B cell (primary cell): ENCODE measurements around the gene AP5B1. TPM values are rescaled to one million over a fixed set of nuclear protein-coding genes. Genes with fewer than 3 reads are reported as not detected.

Experiments used
- ATAC-seq: fragments of 200-7000 bp; cut with Tn5 transposase; one replicate; pipeline ENCODE4 v1.10.0; 2021; ENCODE audit warnings: low read depth, mild to moderate bottlenecking, moderate number of reproducible peaks, moderate library complexity
- CTCF ChIA-PET: fragments of 350-600 bp; sonication (Branson Sonifier 250); formaldehyde crosslinking; loops from one replicate; lab custom pipeline; 2021; ENCODE audit warnings: antibody characterized with exemption, inconsistent platforms; lab: Charles Lee
- POLR2A ChIA-PET: fragments of 350-600 bp; sonication (Branson Sonifier 250); formaldehyde crosslinking; loops from one replicate; lab custom pipeline; 2021; ENCODE audit warnings: antibody characterized with exemption; lab: Charles Lee
- DNase-seq: peaks from one replicate; pipeline ENCODE4 v3.0.0; 2013
- H2AFZ ChIP-seq: 2 replicates; pipeline ENCODE4 v1.6.1; 2012; ENCODE audit warnings: mild to moderate bottlenecking, low read depth, low read length; ENCODE audit not compliant: insufficient read depth, poor library complexity, severe bottlenecking
- H3K27ac ChIP-seq, 2 donors: 1 replicate in 1 of 2; 2 replicates in 1 of 2; pipeline ENCODE4 v1.5.1; 2012 to 2013; ENCODE audit warnings: low read length in 2 of 2, mild to moderate bottlenecking in 2 of 2, moderate library complexity in 1 of 2
- H3K27me3 ChIP-seq, 4 experiments: fragments of 200-600 bp in 1 of 4; sonication (generic) in 1 of 4; replicated peaks in 1 of 4; 1 replicate in 2 of 4; 2 replicates in 2 of 4; pipeline versions ENCODE4 v1.6.1 to v1.7.0; 2013 to 2016; ENCODE audit warnings: low read length in 3 of 4, mild to moderate bottlenecking in 2 of 4, mixed read lengths in 1 of 4, moderate library complexity in 1 of 4; ENCODE audit not compliant: insufficient read depth in 4 of 4, control insufficient read depth in 3 of 4; ENCODE audit errors: control extremely low read depth in 1 of 4
- H3K36me3 ChIP-seq, 2 experiments: replicated peaks in 1 of 2; 1 replicate in 1 of 2; 2 replicates in 1 of 2; pipeline versions ENCODE4 v1.6.1 to v1.7.1; 2013; ENCODE audit warnings: low read length in 1 of 2; ENCODE audit not compliant: insufficient read depth in 2 of 2, control insufficient read depth in 1 of 2; ENCODE audit errors: control extremely low read depth in 1 of 2, extremely low read depth in 1 of 2
- H3K4me1 ChIP-seq, 2 donors: fragments of 200-600 bp in 1 of 2; sonication (generic) in 1 of 2; 1 replicate in 1 of 2; 2 replicates in 1 of 2; pipeline versions ENCODE4 v1.5.1 to v1.6.1; 2013 to 2017; ENCODE audit warnings: low read length in 2 of 2; ENCODE audit not compliant: control insufficient read depth in 2 of 2, insufficient read depth in 2 of 2
- H3K4me2 ChIP-seq: replicated peaks from 2 replicates; pipeline ENCODE3; 2012; ENCODE audit warnings: mild to moderate bottlenecking, low read depth, low read length; ENCODE audit not compliant: poor library complexity, severe bottlenecking
- H3K4me3 ChIP-seq, 5 experiments: fragments of 200-600 bp in 1 of 5; sonication (generic) in 1 of 5; 1 replicate in 3 of 5; 2 replicates in 2 of 5; pipeline versions ENCODE4 v1.5.1 to v1.7.0; 2011 to 2016; ENCODE audit warnings: low read length in 4 of 5, mild to moderate bottlenecking in 4 of 5, low read depth in 2 of 5, control low read depth in 1 of 5, moderate library complexity in 1 of 5; ENCODE audit not compliant: insufficient read depth in 1 of 5; ENCODE audit errors: control extremely low read depth in 1 of 5, extremely low read depth in 1 of 5
- H3K79me2 ChIP-seq: fragments of 200-600 bp; sonication (generic); one replicate; pipeline ENCODE4 v1.6.0; 2016; ENCODE audit warnings: low read length; ENCODE audit not compliant: control insufficient read depth, insufficient read depth
- H3K9ac ChIP-seq: fragments of 200-600 bp; sonication (generic); 2 replicates; pipeline ENCODE4 v1.6.1; 2017; ENCODE audit warnings: mild to moderate bottlenecking, low read length, moderate library complexity
- H3K9me3 ChIP-seq, 3 donors: one replicate each; pipeline versions ENCODE4 v1.6.1 to v1.7.1; 2013; ENCODE audit warnings: low read length in 2 of 3; ENCODE audit not compliant: control insufficient read depth in 2 of 3, insufficient read depth in 1 of 3; ENCODE audit errors: control extremely low read depth in 1 of 3
- H4K20me1 ChIP-seq: 2 replicates; pipeline ENCODE4 v1.6.0; 2012; ENCODE audit warnings: mild to moderate bottlenecking, low read length; ENCODE audit not compliant: insufficient read depth, control insufficient read depth, poor library complexity, severe bottlenecking
- H3K27ac Mint-ChIP-seq: one replicate; pipeline ENCODE4 v1.8.0; 2021; ENCODE audit warnings: mixed read lengths
- H3K27me3 Mint-ChIP-seq: one replicate; pipeline ENCODE4 v1.8.0; 2021; ENCODE audit warnings: mixed read lengths
- H3K4me1 Mint-ChIP-seq: one replicate; pipeline ENCODE4 v1.8.0; 2021; ENCODE audit warnings: mixed read lengths
- H3K4me3 Mint-ChIP-seq: one replicate; pipeline ENCODE4 v1.8.0; 2021; ENCODE audit warnings: mixed read lengths
- H3K9me3 Mint-ChIP-seq: one replicate; pipeline ENCODE4 v1.8.0; 2022; ENCODE audit warnings: mixed read lengths; ENCODE audit not compliant: insufficient read depth
- EZH2 ChIP-seq: IDR thresholded peaks from 2 replicates; pipeline ENCODE4 v1.6.1; 2012; ENCODE audit warnings: borderline replicate concordance, low read depth, mild to moderate bottlenecking, moderate library complexity, low read length; ENCODE audit not compliant: insufficient read depth, poor library complexity, severe bottlenecking
- WGBS: methylation state at CpG from one replicate; pipeline ENCODE4 v1.1.5; 2013; ENCODE audit warnings: missing lambda C conversion rate; ENCODE audit not compliant: insufficient coverage; 5-methylcytosine and 5-hydroxymethylcytosine counted together
- intact Hi-C: fragments of 100-400 bp; cut with micrococcal nuclease; formaldehyde crosslinking; loops from one replicate; pipeline ENCODE4 v1.10.0; 2022
- polyA plus RNA-seq: library from polyadenylated mRNA; depleted of rRNA; stranded (reverse); fragments of >200 nt; gene quantifications from 2 replicates; pipeline ENCODE4 v1.2.3, GENCODE V29; 2012
- total RNA-seq, 2 donors: library from RNA; stranded (reverse); fragments of 120-200 nt in 1 of 2; gene quantifications; 1 replicate in 1 of 2; 2 replicates in 1 of 2; pipeline versions ENCODE4 v1.2.3 to v1.2.4, GENCODE V29; 2013 to 2022
- TF ChIP-seq, protein P1 (sequence below): fragments of 200-600 bp; IDR thresholded peaks from one replicate; pipeline ENCODE4 v1.8.0; 2022; ENCODE audit warnings: antibody characterized with exemption, mild to moderate bottlenecking

Gene AP5B1
- total and polyA plus RNA-seq, 2 donors (not counting 1 experiment from before 2014, with no cell fraction given) = 9.6 to 25.2 TPM

DNA sequence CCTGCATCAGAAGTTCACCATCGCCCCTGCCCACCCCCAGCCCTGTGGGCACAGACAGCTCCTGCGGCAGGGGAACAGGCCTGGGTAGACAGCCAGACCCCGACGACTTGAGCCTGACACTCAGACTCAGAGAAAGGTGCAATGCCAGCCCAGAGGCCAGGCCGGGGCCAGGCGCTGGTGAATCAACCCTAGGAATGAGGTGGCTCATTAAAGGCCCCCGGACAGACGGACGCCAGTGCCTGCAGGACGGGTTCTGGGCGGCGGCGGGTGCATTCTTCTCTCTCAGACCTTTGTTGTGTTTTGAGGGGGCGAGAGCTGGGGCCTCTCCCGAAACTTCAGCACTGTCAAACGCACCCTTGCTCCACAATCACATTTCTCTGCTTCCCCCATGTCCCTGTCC lies 11.7 kb upstream of the AP5B1 start:
- intact Hi-C loops = no loop called here
- H4K20me1 ChIP-seq = no peaks in the 10 kb centered on the region
- H3K4me3 ChIP-seq = no peak overlapping the region
- H2AFZ ChIP-seq = peak overlapping the region; percentile 69
- no peaks in the 10 kb centered on the region for H3K79me2 ChIP-seq
- TF ChIP-seq, protein P1, sequence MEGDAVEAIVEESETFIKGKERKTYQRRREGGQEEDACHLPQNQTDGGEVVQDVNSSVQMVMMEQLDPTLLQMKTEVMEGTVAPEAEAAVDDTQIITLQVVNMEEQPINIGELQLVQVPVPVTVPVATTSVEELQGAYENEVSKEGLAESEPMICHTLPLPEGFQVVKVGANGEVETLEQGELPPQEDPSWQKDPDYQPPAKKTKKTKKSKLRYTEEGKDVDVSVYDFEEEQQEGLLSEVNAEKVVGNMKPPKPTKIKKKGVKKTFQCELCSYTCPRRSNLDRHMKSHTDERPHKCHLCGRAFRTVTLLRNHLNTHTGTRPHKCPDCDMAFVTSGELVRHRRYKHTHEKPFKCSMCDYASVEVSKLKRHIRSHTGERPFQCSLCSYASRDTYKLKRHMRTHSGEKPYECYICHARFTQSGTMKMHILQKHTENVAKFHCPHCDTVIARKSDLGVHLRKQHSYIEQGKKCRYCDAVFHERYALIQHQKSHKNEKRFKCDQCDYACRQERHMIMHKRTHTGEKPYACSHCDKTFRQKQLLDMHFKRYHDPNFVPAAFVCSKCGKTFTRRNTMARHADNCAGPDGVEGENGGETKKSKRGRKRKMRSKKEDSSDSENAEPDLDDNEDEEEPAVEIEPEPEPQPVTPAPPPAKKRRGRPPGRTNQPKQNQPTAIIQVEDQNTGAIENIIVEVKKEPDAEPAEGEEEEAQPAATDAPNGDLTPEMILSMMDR = no peak
- TF ChIP-seq EZH2 = no peak
- peaks cover 37% of the 10 kb centered on the region for H3K4me1 Mint-ChIP-seq
- H3K27ac ChIP-seq = no peak overlapping the region
- no peak overlapping the region for H3K4me3 Mint-ChIP-seq
- peak overlapping the region; percentile 89 for H3K27ac Mint-ChIP-seq
- CTCF ChIA-PET = interaction anchor here (0.6 to 7.2 kb wide), 6 partner anchors 12 to 231 kb away, joined by 3 to 48 read pairs (median 5); partner anchors contain the start of genes AP5B1 and KAT5
- DNase-seq = no peak
- peaks cover 18 to 33% of the 10 kb centered on the region in 2 donors for H3K4me1 ChIP-seq
- peaks cover 6% of the 10 kb centered on the region for H3K27me3 Mint-ChIP-seq
- WGBS = 81% methylated on average over 10 of the region's 16 CpGs
- POLR2A ChIA-PET = no interaction called here
- H3K27me3 ChIP-seq = peaks cover 0 to 49% (median 22%) of the 10 kb centered on the region in 4 experiments
- peak overlapping the region; percentile 62 for H3K4me2 ChIP-seq
- H3K9me3 ChIP-seq = peaks cover 0 to 19% (median 0%) of the 10 kb centered on the region in 3 donors
- H3K9ac ChIP-seq = no peak overlapping the region
- no peaks in the 10 kb centered on the region for H3K36me3 ChIP-seq
- H3K9me3 Mint-ChIP-seq = no peaks in the 10 kb centered on the region
- ATAC-seq = no peak

DNA sequence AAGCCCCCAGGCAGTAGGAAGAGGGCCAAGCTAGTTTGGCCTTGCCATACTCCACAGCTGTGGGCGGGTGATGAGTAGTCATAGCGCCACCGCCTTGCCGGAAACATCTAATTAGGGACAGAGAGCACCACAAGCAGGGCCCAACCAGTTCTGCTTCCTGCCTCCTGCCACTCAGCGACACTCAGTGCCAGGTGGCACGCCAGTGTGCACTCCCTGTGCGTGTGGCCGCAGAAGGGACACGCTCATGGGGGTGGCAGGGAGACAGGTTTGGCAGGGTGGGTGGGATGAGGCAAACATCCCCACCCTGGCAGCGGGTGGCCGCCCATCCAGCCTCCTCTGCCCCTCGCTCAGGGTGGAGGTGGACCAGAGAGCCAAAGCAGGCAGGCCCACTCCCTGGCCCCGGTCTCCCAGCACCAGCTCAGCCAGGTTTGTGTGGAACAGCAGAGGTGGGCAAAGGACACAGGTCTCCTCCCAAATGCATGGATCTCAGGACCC lies 11.0 kb upstream of the AP5B1 start:
- H3K4me1 ChIP-seq = peaks cover 22 to 36% of the 10 kb centered on the region in 2 donors
- no peaks in the 10 kb centered on the region for H3K79me2 ChIP-seq
- H3K4me3 ChIP-seq = no peak overlapping the region
- no peaks in the 10 kb centered on the region for H3K9me3 Mint-ChIP-seq
- H2AFZ ChIP-seq = peak overlapping the region; percentile 69
- WGBS = 27% methylated on average over 13 of the region's 13 CpGs
- H3K27ac ChIP-seq = peak overlapping the region in 1 of 2 donors; percentile 18
- POLR2A ChIA-PET = interaction anchor here (0.5 to 2.3 kb wide), 5 partner anchors 12 to 658 kb away, joined by 3 to 12 read pairs (median 4); partner anchors contain the start of gene KAT5
- H3K4me1 Mint-ChIP-seq = peaks cover 42% of the 10 kb centered on the region
- DNase-seq (no peak), ATAC-seq (peak; percentile 94)
- peaks cover 0 to 49% (median 22%) of the 10 kb centered on the region in 4 experiments for H3K27me3 ChIP-seq
- H3K27ac Mint-ChIP-seq = peak overlapping the region; percentile 89
- H3K27me3 Mint-ChIP-seq = peaks cover 6% of the 10 kb centered on the region
- H3K9ac ChIP-seq = no peak overlapping the region
- H3K9me3 ChIP-seq = peaks cover 0 to 19% (median 0%) of the 10 kb centered on the region in 3 donors
- CTCF ChIA-PET = interaction anchor here (0.6 to 7.2 kb wide), 8 partner anchors 11 to 299 kb away, joined by 3 to 48 read pairs (median 4); partner anchors contain the start of genes AP5B1 and KAT5
- intact Hi-C loops = loop anchor here (1.0 kb wide), 1 partner anchor 11 kb away; the partner anchor contains the start of gene AP5B1
- peak overlapping the region; percentile 34 for H3K4me3 Mint-ChIP-seq
- H3K4me2 ChIP-seq = peak overlapping the region; percentile 62
- TF ChIP-seq EZH2 = no peak
- TF ChIP-seq, protein P1 = no peak
- no peaks in the 10 kb centered on the region for H4K20me1 ChIP-seq
- no peaks in the 10 kb centered on the region for H3K36me3 ChIP-seq
